ELR (cell line): ENCODE results near the gene THAP4.
"Not testable (repeated sequence)": the region's sequence is repeated elsewhere in the genome, so short reads cannot be mapped to it uniquely, and the experiment has no call there.

ENCODE experiments used
- DNase-seq: peaks from one replicate; pipeline ENCODE4 v3.0.0-alpha.2; 2015; ENCODE audit warnings: low read depth

THAP4 gene

DNA sequence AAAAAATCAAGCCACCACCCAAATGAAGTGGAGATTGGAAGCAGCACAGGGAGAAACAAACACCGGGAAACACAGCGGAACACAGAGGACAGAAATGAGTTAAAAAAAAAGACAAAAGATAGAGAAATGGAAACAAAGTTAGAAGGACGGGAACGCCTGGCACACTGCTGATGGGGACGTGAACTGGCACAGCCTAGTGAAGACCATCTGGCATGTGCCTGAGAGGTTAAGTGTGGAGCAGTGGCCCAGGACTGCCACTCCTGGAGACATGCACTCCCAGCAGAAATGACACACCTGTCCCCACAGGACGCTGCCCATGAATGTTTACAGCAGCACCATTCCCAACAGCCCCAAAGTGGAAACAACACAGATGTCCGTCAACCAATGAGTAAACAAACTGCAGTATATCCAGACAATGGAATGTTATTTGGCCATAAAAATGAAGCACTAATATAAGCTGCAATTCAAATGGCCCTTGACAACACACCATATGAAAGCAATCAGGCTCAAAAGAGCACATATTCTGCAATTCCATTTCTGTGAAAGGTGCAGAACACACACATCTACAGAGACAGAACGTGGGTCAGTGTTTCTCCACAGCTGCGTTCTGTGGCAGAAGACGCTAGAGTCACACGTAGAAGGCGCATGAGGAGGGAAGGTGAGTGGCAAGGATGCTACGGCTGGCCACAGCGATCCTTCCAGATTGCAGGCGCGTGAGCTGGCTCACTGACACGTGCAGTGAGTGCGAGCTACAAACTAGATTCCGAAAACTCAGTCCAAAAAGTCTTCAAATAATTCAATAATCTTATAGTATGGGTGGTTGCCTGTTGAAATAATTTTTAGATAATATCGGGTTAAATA is 24.6 kb downstream of the THAP4 start:
- no peak for DNase-seq

- DNase-seq: no peak
These were observed 25.9 kb downstream of the THAP4 start for GRCh38 chr2:241611062-241611461.

GRCh38 chr2:241609859-241610793 is 26.8 kb downstream of the THAP4 start:
- DNase-seq: peak; percentile 89

GRCh38 chr2:241608881-241609280 is 28.1 kb downstream of the THAP4 start:
- DNase-seq: no peak

DNA sequence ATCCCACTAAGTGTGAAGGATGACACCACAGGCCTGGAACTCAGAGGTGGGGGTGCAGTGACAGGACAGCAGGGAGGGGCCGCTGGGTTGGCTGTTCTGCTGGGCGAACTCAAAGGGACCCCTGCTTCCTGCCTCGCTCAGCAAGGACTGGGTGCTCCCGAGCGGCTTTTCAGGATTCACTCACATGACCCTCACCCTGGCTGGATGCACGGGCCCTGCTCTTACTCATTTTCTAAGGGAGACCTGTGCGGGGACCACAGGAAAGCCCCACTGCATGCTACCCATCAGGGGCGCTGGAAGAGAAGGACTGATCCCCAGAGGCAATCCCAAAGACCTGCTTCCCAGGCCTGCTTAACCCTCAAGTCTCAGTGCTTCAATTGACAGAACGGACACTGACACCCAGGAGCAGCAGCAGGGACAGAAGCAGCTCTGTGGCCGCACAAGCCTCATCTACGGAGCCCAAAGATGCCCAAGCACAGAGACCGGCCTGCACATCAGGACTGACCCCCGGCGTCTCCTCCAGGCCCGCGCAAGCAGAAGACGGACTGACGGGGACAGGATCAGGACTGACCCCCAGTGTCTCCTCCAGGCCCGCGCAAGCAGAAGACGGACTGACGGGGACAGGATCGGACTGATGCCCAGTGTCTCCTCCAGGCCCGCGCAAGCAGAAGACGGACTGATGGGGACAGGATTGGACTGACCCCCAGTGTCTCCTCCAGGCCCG is 29.6 kb downstream of the THAP4 start:
- no peak for DNase-seq

- DNase-seq: no peak
These were observed 30.8 kb downstream of the THAP4 start for GRCh38 chr2:241606186-241606585.

DNA sequence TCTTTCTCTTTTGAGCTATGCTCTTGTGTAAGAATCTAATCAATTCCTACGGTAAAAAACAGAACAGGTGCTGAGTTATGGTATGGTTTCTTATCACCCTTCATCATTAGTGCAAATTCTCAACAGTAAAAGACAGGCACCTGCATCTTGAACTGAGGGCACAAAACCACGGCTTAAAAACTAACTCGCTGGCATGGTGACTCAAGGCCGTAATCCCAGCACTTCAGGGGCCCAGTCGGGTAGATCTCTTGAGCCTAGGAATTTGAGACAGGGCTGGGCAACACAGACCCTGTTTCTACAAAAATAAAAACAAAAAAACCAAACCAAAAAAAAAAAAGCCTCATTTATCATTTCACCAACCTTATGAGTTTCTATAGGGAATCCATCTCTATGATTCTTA is 33.3 kb downstream of the THAP4 start:
- no peak for DNase-seq

- DNase-seq: no peak
These were observed 34.2 kb downstream of the THAP4 start for GRCh38 chr2:241602720-241603119.

DNA sequence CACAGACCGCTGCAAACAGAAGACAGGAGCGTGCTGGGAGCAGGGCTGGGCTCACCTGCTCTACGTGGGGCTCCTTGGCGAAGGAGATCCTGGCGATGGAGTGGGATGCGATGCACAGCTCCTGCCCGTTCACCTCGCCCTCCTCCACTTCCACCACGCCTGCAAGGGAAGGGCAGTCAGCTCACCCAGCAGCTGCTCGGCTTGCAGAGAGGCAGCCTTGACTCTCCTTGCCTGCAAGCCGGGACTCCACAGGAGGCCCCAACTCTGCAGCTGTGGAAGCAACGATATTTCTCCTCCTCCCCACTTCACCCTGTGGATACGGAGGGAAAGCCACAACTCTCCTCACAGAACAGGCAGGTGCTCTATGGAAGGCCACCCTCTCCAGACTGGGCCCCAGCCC is 35.1 kb downstream of the THAP4 start:
- no peak for DNase-seq

- no peak for DNase-seq
These were observed 37.3 kb downstream of the THAP4 start for GRCh38 chr2:241599615-241600014.

- DNase-seq: no peak
These were observed 38.5 kb downstream of the THAP4 start for GRCh38 chr2:241598487-241598886.

DNA sequence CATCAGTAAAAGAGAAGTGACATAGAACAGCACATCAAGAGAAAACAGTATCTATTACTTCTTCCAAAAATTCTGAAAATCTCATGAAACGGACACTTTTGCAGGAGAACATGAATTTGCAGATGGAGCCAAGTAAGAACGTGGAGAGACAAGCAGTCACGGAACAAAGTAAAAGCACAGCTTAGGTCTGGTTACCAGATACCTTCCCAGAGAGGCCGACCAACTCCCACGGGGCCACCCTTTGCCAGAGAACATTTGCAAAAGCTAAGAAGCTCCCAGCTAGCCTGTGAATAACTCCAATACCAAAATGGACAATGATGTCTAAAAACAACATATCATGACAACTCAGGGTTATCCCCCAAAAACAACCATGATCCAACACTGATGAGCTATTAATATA is 38.9 kb downstream of the THAP4 start:
- DNase-seq: no peak

GRCh38 chr2:241597561-241597960 is 39.4 kb downstream of the THAP4 start:
- no peak for DNase-seq

- peak; percentile 49 for DNase-seq
These were observed 41.3 kb downstream of the THAP4 start for GRCh38 chr2:241595600-241596140.

DNA sequence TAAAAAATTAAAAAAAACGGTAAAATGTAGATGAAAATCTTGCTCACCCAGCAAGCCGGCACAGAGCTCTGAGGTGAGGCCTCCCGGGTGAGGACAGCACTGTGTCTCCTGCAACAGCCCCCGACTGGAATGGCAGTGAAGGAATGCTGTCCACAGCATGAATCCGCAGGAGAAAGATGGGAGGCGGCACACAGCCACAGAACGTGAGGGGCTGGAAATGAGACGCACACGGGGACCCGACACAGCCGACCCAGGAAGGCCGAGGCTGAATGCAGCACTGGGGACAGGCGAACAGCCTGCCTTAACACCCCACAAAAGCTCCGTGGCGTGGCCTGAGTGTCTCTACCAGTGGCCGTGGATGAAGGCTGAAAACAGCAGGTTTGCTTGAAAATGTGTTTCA is 43.7 kb downstream of the THAP4 start:
- no peak for DNase-seq

DNA sequence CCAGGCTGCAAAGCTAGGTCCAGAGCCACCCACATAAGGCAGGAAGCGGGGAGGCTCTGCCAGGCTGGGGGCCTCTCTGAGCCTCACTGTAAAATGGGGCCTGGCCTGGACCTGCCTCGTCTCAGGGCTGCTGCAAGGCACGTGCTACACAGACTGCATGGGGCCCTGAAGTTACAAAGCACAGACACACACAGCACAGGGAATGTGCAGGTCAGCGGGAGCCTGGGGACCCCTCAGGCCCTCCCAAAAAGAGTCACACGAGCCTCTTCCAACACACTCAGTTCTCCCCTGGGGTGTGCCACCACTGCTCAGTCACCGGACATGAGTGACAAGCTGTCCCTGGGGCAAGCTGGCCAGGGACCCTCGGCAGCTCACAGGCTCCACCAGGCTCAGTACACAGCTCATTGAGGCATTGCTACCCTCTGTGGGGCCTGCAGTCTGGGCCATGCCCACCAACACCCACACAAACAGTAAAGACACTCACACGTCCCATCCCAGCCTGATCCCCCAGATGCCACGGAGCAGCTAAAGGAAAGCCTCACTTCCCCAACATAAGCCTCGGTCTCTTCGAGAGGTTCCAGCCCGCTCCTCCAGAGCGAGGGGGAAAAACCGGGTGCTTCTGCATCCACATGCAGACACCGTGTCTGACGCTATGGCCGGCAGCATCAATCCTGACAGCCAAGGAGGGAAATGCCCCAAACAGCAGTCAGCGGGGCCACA is 44.7 kb downstream of the THAP4 start:
- DNase-seq: no peak

DNA sequence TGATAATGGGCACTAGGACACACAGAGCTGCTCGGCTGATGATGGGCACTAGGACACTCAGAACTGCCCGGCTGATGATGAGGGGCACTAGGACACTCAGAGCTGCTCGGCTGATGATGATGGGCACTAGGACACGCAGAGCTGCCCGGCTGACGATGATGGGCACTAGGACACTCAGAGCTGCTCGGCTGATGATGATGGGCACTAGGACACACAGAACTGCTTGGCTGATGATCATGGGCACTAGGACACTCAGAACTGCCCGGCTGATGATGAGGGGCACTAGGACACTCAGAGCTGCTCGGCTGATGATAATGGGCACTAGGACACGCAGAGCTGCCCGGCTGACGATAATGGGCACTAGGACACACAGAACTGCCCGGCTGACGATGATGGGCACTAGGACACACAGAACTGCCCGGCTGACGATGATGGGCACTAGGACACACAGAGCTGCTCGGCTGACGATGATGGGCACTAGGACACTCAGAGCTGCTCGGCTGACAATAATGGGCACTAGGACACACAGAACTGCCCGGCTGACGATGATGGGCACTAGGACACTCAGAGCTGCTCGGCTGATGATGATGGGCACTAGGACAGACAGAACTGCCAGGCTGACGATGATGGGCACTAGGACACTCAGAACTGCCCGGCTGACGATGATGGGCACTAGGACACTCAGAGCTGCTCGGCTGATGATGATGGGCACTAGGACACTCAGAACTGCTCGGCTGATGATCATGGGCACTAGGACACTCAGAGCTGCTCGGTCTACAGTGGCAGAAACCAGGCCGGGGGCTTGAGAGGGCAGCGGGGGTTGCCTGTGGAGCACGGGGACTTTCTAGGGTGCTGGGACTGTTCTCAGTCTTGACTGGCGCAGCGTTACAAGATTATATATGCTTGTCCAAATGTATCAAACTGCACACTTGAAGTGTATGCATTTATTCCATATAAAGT is 46.2 kb downstream of the THAP4 start:
- not testable (repeated sequence) for DNase-seq

DNA sequence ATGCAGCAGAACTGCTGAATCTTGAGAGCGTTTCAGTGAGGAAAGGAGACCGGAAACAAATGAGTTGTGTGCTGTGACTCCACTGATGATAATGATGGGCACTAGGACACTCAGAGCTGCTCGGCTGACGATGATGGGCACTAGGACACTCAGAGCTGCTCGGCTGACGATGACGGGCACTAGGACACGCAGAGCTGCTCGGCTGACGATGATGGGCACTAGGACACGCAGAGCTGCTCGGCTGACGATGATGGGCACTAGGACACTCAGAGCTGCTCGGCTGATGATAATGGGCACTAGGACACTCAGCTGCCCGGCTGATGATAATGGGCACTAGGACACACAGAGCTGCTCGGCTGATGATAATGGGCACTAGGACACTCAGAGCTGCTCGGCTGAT is 47.1 kb downstream of the THAP4 start:
- DNase-seq: not testable (repeated sequence)

- no peak for DNase-seq
These were observed 50.2 kb downstream of the THAP4 start for GRCh38 chr2:241586564-241587264.

DNA sequence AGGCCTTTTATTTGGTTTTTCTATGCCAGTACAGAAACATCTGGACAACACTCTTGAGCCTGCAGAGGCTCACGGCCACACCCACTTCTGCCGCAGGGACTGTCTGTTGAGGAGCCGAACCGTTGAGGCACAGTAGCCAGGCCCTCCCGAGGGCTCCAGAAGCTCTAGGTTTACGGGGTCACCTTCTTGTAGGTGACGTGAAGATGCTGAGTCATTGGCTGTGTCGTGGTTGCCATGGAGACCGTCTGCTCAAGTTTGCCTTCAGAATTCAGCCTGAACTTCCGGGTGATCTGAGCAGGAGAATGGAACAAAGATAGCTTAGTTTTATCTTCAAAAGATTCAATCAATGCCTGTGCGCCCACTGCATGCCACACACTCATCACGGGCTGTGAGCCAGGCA is 52.5 kb downstream of the THAP4 start:
- DNase-seq: peak; percentile 74
